Measurements from ENCODE around the gene GTSE1. TPM values are rescaled to one million over a fixed set of nuclear protein-coding genes. Genes with fewer than 3 reads are reported as not detected.
A peak's percentile ranks its signal among the peaks of the same experiment; 100 is the strongest.

The GTSE1 gene
- total RNA-seq, 1 experiment from 2014 or later = 42.6 TPM

GRCh38 chr22:46318576-46318975 lies 21.9 kb downstream of the GTSE1 start:
- no peak overlapping the region for H4K91ac ChIP-seq (ENCODE audit: insufficient read length, low read depth, low read length)
- no peaks in the 10 kb centered on the region for H3K27me3 ChIP-seq (ENCODE audit: insufficient read depth, low read length)
- Mint-ChIP-seq H3K4me1 (no peaks in the 10 kb centered on the region), H3K27ac (peak overlapping the region in 2 of 3 experiments; percentile 37 to 40; a peak in 3 of 7 replicates), H3K4me3 (no peak overlapping the region), H3K36me3 (ENCODE audit: insufficient read depth in 1 of 3, low read depth in 3 of 3) (peaks cover 33 to 83% (median 72%) of the 10 kb centered on the region in 3 experiments), H3K9me3 (no peaks in the 10 kb centered on the region), H3K27me3 (ENCODE audit: low read depth) (no peaks in the 10 kb centered on the region)
- WGBS (ENCODE audit: extremely low coverage, insufficient read length, low lambda C conversion rate) = no CpG with 5 or more reads among the region's 15 CpGs
- H2BK12ac ChIP-seq (ENCODE audit: insufficient read length, low read depth, low read length) = no peak overlapping the region
- no peak overlapping the region for H3K18ac ChIP-seq (ENCODE audit: insufficient read length, low read depth, low read length)
- no peak overlapping the region for H3K27ac ChIP-seq (ENCODE audit: insufficient read length, low read depth, low read length)
- no peaks in the 10 kb centered on the region for H3K4me1 ChIP-seq (ENCODE audit: insufficient read depth, low read length)
- no peaks in the 10 kb centered on the region for H4K20me1 ChIP-seq (ENCODE audit: control insufficient read depth, insufficient read depth, insufficient read length)
- DNase-seq = no peak
- no peak overlapping the region for H2BK120ac ChIP-seq (ENCODE audit: low read depth, low read length, poor library complexity, severe bottlenecking)
- H3K79me2 ChIP-seq (ENCODE audit: insufficient read depth, low read length) = no peaks in the 10 kb centered on the region
- H3K4ac ChIP-seq (ENCODE audit: low read depth, low read length) = no peak overlapping the region
- H4K8ac ChIP-seq (replicated peaks; ENCODE audit: insufficient read length, low read depth, low read length) = no peak overlapping the region
- no peak overlapping the region for H2BK20ac ChIP-seq (ENCODE audit: low read depth, low read length, poor library complexity, severe bottlenecking)
- no peak overlapping the region for H3K23ac ChIP-seq (ENCODE audit: insufficient read length, low read depth, low read length)
- TF ChIP-seq CTCF (conservative IDR thresholded peaks at IDR 0.05) = no peak
- no peak overlapping the region for H3K14ac ChIP-seq (ENCODE audit: insufficient read depth, low read length)
- H3T11ph ChIP-seq (ENCODE audit: low read length) = no peak overlapping the region
- H3K56ac ChIP-seq (ENCODE audit: insufficient read length, low read depth, low read length) = no peak overlapping the region
- no peaks in the 10 kb centered on the region for H3K79me1 ChIP-seq (ENCODE audit: insufficient read depth, low read depth, low read length, poor library complexity, severe bottlenecking)
- no peak overlapping the region for H4K5ac ChIP-seq (ENCODE audit: insufficient read length, low read depth, low read length)
- no peak overlapping the region for H2AK5ac ChIP-seq (ENCODE audit: insufficient read length, low read length)
- H3K4me2 ChIP-seq (ENCODE audit: insufficient read depth, insufficient read length, low read length) = no peak overlapping the region
- H2BK15ac ChIP-seq (ENCODE audit: low read depth, low read length) = no peak overlapping the region
- no peaks in the 10 kb centered on the region for H3K23me2 ChIP-seq (ENCODE audit: insufficient read length, low read depth, low read length, poor library complexity, severe bottlenecking)
- no peak overlapping the region for H2AFZ ChIP-seq (ENCODE audit: low read length)
- H3K9ac ChIP-seq (ENCODE audit: extremely low read depth, insufficient read length, low read length) = no peak overlapping the region
- no peak overlapping the region for H2BK5ac ChIP-seq (ENCODE audit: insufficient read length, low read length)
- H3K9me3 ChIP-seq (ENCODE audit: control insufficient read depth, low read depth, low read length) = no peaks in the 10 kb centered on the region

Measured in H9 (cell line).